GM19239 (cell line): Measurements from ENCODE around the gene SLC27A5.
"Not testable (repeated sequence)": the region's sequence is repeated elsewhere in the genome, so short reads cannot be mapped to it uniquely, and the experiment has no call there.

Experiments
- DNase-seq: peaks from one replicate; pipeline ENCODE4 v3.0.0; 2011; ENCODE audit warnings: low spot score; ENCODE audit not compliant: insufficient read length
- FAIRE-seq: peaks from 2 replicates; lab custom pipeline; 2011; peaks lifted over from hg19 to GRCh38; lab: Jason Lieb, UNC

SLC27A5 gene

DNA sequence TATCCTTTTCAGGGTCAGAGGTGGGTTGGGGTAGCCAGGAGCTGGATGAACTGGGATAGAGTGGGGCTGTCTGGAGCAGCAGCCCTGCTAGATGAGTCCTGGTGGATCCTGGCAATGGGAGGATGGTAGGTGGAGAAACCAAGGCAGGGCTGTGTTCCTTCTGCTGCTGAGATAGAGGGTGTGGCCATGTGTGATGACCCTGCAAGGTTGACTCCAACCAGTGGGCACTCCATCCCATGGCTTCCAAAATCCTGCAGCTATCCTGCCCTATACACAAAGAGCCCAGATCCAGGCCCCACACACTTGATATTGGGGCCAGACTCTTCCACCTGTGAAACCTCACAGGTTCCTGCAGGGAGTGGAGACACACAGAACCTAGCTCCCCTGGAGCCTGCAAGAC is 38.0 kb downstream of the SLC27A5 start:
- DNase-seq = no peak
- no peak for FAIRE-seq

DNA sequence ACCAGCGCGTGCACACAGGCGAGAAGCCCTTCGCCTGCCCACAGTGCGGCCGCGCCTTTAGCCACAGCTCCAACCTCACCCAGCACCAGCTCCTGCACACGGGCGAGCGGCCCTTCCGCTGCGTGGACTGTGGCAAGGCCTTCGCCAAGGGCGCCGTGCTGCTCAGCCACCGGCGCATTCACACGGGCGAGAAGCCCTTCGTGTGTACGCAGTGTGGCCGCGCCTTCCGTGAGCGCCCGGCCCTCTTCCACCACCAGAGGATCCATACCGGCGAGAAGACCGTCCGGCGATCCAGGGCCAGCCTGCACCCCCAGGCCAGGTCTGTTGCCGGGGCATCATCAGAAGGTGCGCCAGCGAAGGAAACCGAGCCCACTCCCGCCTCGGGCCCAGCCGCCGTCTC is 40.1 kb downstream of the SLC27A5 start:
- FAIRE-seq (no peak), DNase-seq (no peak)

DNA sequence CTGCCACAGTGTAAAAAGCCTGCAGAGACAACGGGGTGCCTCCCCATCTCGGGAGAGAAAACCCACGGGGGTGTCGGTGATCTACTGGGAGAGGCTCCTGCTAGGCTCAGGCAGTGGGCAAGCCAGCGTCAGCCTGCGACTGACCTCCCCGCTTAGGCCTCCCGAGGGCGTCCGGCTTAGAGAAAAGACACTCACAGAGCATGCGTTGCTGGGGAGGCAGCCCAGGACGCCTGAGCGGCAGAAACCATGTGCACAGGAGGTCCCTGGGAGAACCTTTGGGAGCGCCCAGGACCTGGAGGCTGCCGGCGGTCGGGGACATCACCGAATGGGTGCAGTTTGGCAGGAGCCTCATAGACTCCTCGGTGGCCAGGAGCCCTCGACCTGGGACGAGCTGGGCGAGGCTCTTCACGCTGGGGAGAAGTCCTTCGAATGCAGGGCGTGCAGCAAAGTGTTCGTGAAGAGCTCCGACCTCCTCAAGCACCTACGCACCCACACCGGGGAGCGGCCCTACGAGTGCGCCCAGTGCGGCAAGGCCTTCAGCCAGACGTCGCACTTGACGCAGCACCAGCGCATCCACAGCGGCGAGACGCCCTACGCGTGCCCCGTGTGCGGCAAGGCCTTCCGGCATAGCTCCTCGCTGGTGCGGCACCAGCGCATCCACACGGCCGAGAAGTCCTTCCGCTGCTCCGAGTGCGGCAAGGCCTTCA is 40.8 kb downstream of the SLC27A5 start:
- FAIRE-seq, DNase-seq: not testable (repeated sequence)

DNA sequence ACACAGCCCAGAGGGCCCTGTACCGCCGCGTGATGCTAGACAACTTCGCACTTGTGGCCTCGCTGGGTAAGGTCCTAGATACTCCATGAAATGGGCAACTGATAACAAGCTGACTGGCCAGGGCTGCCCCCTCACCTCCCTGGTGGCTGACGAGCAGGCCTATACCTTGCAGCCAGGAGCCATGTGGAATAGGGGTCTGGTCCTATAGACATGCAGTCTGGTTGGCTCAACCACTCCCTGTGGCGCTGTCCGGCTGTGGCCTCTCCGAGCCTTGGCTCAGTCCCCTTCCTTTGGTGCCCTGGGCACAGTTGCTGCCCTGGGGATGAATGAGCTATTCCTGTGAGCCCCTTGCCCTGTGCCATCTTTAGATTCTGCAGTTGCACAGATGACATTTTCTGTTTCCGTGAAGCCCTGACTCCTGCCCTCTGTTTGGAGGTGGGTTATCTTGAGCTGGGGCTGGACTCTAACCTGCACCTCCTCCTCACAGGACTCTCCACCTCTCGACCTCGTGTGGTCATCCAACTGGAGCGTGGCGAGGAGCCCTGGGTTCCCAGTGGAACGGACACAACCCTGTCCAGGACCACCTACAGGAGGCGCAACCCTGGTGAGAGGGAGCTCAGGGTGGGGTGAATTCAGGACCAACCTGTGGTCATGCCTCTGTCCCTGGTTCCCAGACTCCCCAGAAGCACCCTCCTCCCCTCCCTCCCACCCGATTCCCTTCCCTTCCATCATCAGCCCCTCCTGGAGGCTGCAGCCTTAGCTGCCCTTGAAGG is 42.4 kb downstream of the SLC27A5 start:
- no peak for DNase-seq
- no peak for FAIRE-seq

DNA sequence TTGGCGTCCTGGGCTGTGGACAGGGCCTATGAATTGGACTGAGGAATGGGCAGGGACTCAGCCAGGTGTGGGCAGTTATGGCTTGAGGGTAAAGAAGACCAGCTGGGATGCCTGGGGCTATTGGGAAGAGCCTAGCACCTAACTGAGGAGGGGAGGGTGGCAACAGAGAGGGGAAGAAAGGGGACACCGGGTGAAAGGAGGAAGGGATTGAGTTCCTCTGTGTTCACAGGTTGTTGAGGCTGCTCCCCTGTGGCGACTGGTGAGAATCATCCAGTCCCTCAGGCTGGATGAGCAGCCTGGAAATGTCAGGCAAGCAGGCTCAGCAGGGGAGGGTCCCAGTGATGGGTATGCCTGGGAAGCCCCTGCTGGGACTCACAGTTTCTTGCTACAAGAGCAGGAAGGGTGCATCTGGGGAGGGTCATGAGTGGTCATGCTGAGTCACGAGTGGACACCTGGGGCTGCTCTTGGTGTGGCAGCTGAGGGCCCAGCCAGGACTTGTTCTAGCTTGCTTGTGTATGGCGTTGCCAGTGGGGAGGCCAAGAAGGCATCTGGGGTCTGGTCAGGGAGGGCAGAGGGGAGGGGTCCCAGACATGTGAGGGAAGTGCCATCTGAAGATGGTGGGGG is 43.5 kb downstream of the SLC27A5 start:
- no peak for FAIRE-seq
- DNase-seq = no peak

DNA sequence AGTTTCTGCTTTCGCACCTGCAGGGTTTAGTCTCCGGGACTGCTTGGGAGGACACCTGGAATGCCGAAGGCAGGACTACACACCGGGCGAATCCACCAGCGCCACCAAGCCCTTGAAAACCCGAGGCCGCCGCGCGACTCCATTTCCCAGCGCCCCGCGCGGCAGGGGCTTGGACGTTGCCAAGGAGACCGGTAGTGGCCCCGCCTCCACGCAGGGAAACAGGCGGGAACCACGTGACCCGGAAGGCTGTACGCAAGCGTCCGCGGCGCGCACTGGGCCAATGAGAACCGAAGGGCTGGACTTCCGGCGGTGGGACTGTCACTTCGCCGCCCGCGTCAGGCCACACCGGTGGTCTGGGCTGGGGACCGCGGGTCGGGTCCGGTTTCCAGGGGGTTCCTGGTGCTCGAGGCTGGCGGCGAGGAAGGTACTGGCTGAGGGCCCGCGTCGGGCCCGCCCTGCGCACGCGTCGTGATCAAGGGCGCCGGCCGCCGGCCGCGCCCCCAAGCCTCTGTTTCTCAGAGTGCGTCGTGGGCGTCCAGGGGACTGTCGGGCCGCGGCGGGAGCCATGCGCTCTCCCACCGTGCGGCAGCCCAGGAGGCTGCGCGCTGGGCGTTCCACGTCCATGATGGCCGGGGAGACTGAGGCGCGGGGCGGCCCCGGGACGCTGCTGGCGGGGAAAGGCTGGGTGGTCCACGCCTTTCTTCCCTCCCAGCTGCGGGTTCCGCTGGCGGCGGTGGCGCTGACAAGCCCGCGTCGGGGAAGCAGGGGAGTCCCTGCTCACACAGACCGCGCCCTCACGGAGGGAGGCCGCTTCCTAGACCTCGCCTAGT is 44.8 kb downstream of the SLC27A5 start, which contains the start of gene ZNF324:
ZNF324 (plus strand) TSS at position 321 of the 830 bp plus-strand sequence. CDS start 2,106 bp downstream, outside the sequence.
- DNase-seq (peak; percentile 96), FAIRE-seq (peak; percentile 99)

DNA sequence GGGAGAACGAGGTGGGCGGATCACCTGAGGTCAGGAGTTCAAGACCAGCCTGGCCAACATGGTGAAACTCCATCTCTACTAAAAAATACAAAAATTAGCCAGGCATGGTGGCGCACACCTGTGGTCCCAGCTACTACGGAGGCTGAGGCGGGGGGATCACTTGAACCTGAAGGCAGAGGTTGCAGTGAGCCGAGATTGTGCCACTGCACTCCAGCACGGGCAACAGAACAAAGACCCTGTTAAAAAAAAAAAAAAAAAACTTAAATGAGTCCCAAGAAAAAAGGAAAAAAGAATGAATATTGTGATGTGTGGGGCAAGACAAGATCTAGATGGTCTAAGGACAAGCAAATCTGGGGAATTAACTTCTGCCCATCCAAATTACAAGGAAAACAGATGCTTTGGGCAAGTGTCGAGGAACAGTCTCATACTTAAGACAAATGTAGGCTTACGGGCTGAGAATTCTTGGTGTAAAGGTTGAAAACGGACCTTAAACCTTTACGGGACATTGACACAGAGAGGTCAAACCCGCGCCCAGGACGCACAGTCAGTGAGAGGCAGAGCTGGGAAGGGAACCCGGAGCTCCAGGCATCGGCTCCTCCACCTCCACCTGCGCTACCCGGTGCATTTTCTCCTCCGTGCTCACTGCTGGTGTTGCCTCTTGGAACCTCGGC is 45.6 kb downstream of the SLC27A5 start:
- FAIRE-seq (no peak), DNase-seq (no peak)

DNA sequence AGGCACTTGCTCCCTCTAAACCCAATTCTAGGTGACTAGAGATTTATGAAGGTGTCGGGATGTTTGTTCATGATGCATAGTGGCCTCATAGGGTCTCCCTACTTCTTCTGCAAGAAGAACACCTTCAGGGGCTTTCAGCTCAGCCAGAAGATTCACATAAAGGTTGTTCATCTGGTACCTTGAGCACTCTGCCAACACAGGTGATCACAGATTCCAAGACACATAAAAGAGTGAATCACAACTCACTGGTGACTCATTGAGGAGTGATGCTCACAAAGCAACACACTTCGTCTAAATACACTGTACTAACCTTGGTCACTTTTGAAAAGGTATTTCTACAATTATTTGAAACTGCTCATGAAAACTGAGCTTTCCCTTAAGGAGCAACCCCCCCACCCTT is 51.8 kb downstream of the SLC27A5 start:
- no peak for FAIRE-seq
- DNase-seq = no peak

DNA sequence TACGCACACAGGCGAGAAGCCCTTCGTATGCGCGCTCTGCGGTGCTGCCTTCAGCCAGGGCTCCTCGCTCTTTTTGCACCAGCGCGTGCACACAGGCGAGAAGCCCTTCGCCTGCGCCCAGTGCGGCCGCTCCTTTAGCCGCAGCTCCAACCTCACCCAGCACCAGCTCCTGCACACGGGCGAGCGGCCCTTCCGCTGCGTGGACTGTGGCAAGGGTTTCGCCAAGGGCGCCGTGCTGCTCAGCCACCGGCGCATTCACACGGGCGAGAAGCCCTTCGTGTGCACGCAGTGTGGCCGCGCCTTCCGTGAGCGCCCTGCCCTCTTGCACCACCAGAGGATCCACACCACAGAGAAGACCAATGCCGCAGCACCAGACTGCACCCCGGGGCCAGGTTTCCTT is 55.7 kb downstream of the SLC27A5 start:
- no peak for DNase-seq
- FAIRE-seq = no peak

DNA sequence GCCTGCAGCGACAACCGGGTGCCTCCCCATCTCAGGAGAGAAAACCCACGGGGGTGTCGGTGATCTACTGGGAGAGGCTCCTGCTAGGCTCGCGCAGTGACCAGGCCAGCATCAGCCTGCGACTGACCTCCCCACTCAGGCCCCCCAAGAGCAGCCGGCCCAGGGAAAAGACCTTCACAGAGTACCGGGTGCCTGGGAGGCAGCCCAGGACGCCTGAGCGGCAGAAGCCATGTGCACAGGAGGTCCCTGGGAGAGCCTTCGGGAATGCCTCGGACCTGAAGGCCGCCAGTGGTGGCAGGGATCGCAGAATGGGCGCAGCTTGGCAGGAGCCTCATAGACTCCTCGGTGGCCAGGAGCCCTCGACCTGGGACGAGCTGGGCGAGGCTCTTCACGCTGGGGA is 56.5 kb downstream of the SLC27A5 start:
- no peak for FAIRE-seq
- DNase-seq = no peak

DNA sequence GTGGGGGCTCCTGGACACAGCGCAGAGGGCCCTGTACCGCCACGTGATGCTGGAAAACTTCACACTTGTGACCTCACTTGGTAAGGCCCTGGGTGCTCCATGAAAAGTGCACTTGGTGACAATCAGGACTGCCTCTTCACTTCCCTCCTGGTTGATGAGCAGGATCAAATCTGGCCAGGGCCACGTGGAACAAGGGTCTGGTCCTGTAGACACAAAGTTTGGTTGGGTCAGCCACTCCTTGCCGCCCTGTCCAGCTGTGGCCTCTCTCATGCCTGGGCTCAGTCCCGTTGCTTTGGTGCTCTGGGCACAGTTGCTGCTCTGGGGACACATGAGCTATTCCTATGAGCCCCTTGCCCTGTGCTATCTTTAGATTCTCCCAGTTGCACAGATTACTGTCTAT is 58.0 kb downstream of the SLC27A5 start:
- DNase-seq (no peak), FAIRE-seq (no peak)

DNA sequence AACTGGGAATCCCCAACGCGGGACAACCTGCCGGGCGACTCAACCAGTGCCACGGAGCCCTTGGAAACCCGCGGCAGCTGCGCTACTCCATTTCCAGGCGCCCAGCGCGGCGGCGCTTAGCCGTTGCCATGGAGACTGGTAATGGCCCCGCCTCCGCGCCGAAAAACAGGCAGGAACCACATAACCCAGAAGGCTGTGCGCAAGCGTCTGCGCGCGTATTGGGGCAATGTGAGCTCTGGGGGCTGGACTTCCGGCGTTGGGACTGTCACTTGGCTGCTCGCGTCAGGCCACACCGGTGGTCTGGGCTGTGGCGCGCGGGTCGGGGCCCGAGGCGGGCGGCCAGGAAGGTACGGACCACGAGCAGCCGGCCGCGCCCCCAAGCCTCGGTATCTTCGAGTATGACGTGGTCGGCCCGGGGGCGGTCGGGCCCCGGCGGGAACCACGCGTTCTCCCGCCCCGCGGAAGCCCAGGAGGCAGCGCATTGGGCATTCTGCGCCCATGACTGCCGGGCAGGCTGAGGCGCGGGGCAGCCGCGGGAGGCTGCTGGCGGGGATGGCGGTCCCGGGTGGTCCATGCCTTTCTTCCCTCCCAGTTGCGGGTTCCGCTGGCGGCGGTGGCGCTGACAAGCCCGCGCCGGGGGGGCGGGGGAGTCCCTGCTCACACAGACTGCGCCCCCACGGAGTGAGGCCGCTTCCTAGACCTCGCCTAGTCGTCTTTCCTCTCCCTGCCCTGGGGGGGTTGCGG is 60.3 kb downstream of the SLC27A5 start, which contains the start of gene ZNF324B:
ZNF324B (plus strand) TSS at position 265 of the 744 bp plus-strand sequence. CDS start 2,080 bp downstream, outside the sequence.
- FAIRE-seq = peak; percentile 95

DNA sequence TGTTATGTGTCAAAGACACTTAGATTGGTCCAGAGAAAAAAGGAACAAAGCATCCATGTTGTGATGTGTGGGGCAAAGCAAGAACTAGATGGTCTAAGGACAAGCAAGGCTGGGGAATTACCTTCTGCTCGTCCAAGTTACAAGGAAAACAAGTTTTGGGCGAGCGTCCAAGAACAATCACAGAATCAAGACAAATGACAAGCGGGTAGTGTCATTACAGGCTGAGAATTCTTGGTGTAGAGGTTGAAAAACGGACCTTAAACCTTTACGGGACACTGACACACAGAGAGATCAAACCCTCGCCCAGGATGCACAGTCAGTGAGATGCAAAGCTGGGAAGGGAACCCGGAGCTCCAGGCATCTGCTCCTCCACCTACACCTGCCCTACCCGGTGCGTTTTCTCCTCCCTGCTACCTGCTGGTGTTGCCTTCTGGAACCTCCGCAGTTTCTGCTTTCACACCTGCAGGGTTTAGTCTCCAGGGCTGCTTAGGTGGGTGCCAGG is 60.9 kb downstream of the SLC27A5 start:
- DNase-seq (no peak), FAIRE-seq (no peak)

More for the DNA sequence above, 60.3 kb downstream of the SLC27A5 start, which contains the start of gene ZNF324B:
- DNase-seq = peak; percentile 98

DNA sequence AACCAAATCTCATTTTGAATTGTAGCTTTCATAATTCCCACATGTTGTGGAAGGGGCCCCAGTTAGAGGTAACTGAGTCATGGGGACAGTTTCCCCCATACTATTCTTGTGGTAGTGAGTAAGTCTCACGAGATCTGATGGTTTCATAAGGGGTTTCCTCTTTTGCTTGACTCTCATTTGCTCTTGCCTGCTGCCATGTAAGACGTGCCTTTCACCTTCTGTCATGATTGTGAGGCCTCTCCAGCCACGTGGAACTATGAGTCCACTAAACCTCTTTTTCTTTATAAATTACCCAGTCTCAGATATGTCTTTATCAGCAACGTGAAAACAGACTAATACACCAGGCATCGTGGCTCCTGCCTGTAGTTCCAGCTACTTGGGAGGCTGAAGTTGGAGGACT is 61.8 kb downstream of the SLC27A5 start:
- not testable (repeated sequence) for DNase-seq, FAIRE-seq

DNA sequence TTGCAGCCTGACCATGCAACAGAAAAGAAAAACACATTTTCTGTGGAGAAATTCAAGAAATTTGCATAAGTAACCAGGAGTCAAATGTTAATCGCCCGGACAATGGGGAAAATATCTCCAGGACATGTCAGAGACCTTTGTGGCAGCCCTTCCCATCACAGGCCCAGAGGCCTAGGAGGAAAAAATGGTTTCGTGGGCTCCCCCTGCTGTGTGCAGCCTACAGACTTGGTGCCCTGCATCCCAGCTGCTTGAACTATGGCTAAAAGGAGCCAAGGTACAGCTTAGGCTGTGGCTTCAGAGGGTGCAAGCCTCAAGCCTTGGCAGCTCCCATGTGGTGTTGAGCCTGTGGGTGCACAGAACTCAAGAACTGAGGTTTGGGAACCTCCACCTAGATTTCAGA is 62.9 kb downstream of the SLC27A5 start:
- not testable (repeated sequence) for DNase-seq, FAIRE-seq
